ENCODE results near the gene UNC13D.

GRCh38 chr17:75872434-75873351, 28.5 kb upstream of the UNC13D start:
- TF ChIP-seq CTCF (IDR thresholded peaks at IDR 0.05) = no peak
- TF ChIP-seq POLR2AphosphoS5 (IDR thresholded peaks at IDR 0.05; ENCODE audit: low read depth, low read length) = peak; percentile 56; the same call in 1 of the 2 replicates
- no peak for TF ChIP-seq REST (IDR thresholded peaks at IDR 0.05; ENCODE audit: insufficient read depth in 1 of 2, low read depth in 2 of 2, low read length in 1 of 2)
- no peak for TF ChIP-seq SIN3A (IDR thresholded peaks at IDR 0.05; ENCODE audit: borderline replicate concordance, insufficient read depth, low read depth, low read length)
- TF ChIP-seq TCF7L2 (IDR thresholded peaks at IDR 0.05; ENCODE audit: low read depth, low read length) = no peak
